ENCODE results near the gene SPTBN1.

DNA sequence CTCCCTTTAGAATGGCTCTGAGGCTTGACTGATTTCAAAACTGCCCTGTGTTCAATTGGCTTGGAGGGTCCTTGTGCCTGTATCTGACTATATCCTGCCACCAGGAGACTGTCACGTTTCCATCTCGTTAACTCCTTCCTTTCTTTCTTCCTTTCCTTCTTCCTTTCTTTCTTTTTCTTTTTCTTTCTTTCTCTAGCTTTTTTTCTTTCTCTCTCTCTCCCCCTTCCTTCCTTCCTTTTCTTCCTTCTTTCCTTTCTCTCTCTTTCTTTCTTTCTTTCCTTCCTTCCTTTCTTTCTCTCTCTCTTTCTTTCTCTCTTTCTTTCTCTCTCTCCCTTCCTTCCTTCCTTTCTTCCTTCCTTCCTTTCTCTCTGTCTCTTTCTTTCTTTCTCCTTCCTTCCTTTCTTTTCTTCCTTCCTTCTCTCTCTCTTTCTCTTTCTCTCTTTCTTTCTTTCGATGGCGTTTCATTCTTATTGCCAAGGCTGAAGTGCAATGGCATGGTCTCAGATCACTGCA, 229.2 kb downstream of the SPTBN1 start:
- TF ChIP-seq, protein P1, sequence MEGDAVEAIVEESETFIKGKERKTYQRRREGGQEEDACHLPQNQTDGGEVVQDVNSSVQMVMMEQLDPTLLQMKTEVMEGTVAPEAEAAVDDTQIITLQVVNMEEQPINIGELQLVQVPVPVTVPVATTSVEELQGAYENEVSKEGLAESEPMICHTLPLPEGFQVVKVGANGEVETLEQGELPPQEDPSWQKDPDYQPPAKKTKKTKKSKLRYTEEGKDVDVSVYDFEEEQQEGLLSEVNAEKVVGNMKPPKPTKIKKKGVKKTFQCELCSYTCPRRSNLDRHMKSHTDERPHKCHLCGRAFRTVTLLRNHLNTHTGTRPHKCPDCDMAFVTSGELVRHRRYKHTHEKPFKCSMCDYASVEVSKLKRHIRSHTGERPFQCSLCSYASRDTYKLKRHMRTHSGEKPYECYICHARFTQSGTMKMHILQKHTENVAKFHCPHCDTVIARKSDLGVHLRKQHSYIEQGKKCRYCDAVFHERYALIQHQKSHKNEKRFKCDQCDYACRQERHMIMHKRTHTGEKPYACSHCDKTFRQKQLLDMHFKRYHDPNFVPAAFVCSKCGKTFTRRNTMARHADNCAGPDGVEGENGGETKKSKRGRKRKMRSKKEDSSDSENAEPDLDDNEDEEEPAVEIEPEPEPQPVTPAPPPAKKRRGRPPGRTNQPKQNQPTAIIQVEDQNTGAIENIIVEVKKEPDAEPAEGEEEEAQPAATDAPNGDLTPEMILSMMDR (IDR thresholded peaks at IDR 0.05), result no peak
- TF ChIP-seq POLR2A (IDR thresholded peaks at IDR 0.05), result no peak
